ENCODE data around the gene WDR72. TPM values are rescaled to one million over a fixed set of nuclear protein-coding genes. Genes with fewer than 3 reads are reported as not detected.
A peak's percentile ranks its signal among the peaks of the same experiment; 100 is the strongest.
"Not testable (repeated sequence)": the region's sequence is repeated elsewhere in the genome, so short reads cannot be mapped to it uniquely, and the experiment has no call there.

Gene WDR72
- total RNA-seq = under 0.01 TPM

- H3K27me3 ChIP-seq (ENCODE audit: control insufficient read depth in 3 of 3, insufficient read depth in 3 of 3, low read length in 3 of 3) = peaks cover 6 to 10% (median 8%) of the 10 kb centered on the region in 3 donors
- H3K9ac ChIP-seq (ENCODE audit: low read depth in 1 of 3, low read length in 3 of 3) = no peak within 1 kb of the TSS
- no peaks in the 10 kb centered on the region for H3K36me3 ChIP-seq (ENCODE audit: control insufficient read depth in 3 of 3, insufficient read depth in 3 of 3, low read length in 3 of 3)
- H3K4me3 ChIP-seq (ENCODE audit: low read length in 3 of 3) = peak within 1 kb of the TSS in 1 of 3 donors; percentile 40
- H3K9me3 ChIP-seq (ENCODE audit: control insufficient read depth in 3 of 3, low read length in 3 of 3) = no peaks in the 10 kb centered on the region
- H3K27ac ChIP-seq (ENCODE audit: low read depth, low read length) = no peak within 1 kb of the TSS
- no peaks in the 10 kb centered on the region for H3K4me1 ChIP-seq (ENCODE audit: control insufficient read depth in 3 of 3, insufficient read depth in 3 of 3, low read length in 3 of 3)
These were observed at the start of gene WDR72 for GRCh38 chr15:53759411-53759931. WDR72 (minus strand) TSS chr15:53759663; CDS start chr15:53733149, 26,514 bp downstream.

GRCh38 chr15:53808058-53808706 is 48.7 kb upstream of the WDR72 start:
- Histone ChIP-seq H3K27ac (ENCODE audit: low read depth, low read length) (no peak overlapping the region), H3K27me3 (ENCODE audit: control insufficient read depth in 3 of 3, insufficient read depth in 3 of 3, low read length in 3 of 3) (no peaks in the 10 kb centered on the region), H3K36me3 (ENCODE audit: control insufficient read depth in 3 of 3, insufficient read depth in 3 of 3, low read length in 3 of 3) (no peaks in the 10 kb centered on the region), H3K4me3 (ENCODE audit: low read length in 3 of 3) (no peak overlapping the region), H3K9me3 (ENCODE audit: control insufficient read depth in 3 of 3, low read length in 3 of 3) (no peaks in the 10 kb centered on the region), H3K4me1 (ENCODE audit: control insufficient read depth in 3 of 3, insufficient read depth in 3 of 3, low read length in 3 of 3) (no peaks in the 10 kb centered on the region), H3K9ac (ENCODE audit: low read depth in 1 of 3, low read length in 3 of 3) (no peak overlapping the region)

- no peak overlapping the region for H3K27ac ChIP-seq (ENCODE audit: low read depth, low read length)
- no peaks in the 10 kb centered on the region for H3K4me1 ChIP-seq (ENCODE audit: control insufficient read depth in 3 of 3, insufficient read depth in 3 of 3, low read length in 3 of 3)
- no peaks in the 10 kb centered on the region for H3K36me3 ChIP-seq (ENCODE audit: control insufficient read depth in 3 of 3, insufficient read depth in 3 of 3, low read length in 3 of 3)
- no peaks in the 10 kb centered on the region for H3K9me3 ChIP-seq (ENCODE audit: control insufficient read depth in 3 of 3, low read length in 3 of 3)
- H3K27me3 ChIP-seq (ENCODE audit: control insufficient read depth in 3 of 3, insufficient read depth in 3 of 3, low read length in 3 of 3) = no peaks in the 10 kb centered on the region
- no peak overlapping the region for H3K9ac ChIP-seq (ENCODE audit: low read depth in 1 of 3, low read length in 3 of 3)
- no peak overlapping the region for H3K4me3 ChIP-seq (ENCODE audit: low read length in 3 of 3)
These were observed 48.0 kb upstream of the WDR72 start for GRCh38 chr15:53807501-53807900.

- Histone ChIP-seq H3K9me3 (ENCODE audit: control insufficient read depth in 3 of 3, low read length in 3 of 3) (no peaks in the 10 kb centered on the region), H3K4me3 (ENCODE audit: low read length in 3 of 3) (no peak overlapping the region), H3K27ac (ENCODE audit: low read depth, low read length) (no peak overlapping the region), H3K9ac (ENCODE audit: low read depth in 1 of 3, low read length in 3 of 3) (no peak overlapping the region), H3K27me3 (ENCODE audit: control insufficient read depth in 3 of 3, insufficient read depth in 3 of 3, low read length in 3 of 3) (no peaks in the 10 kb centered on the region), H3K4me1 (ENCODE audit: control insufficient read depth in 3 of 3, insufficient read depth in 3 of 3, low read length in 3 of 3) (no peaks in the 10 kb centered on the region), H3K36me3 (ENCODE audit: control insufficient read depth in 3 of 3, insufficient read depth in 3 of 3, low read length in 3 of 3) (no peaks in the 10 kb centered on the region)
These were observed 43.2 kb upstream of the WDR72 start for GRCh38 chr15:53802672-53803071.

- H3K9ac ChIP-seq (ENCODE audit: low read depth in 1 of 3, low read length in 3 of 3) = no peak overlapping the region
- H3K27ac ChIP-seq (ENCODE audit: low read depth, low read length) = no peak overlapping the region
- H3K9me3 ChIP-seq (ENCODE audit: control insufficient read depth in 3 of 3, low read length in 3 of 3) = no peaks in the 10 kb centered on the region
- H3K27me3 ChIP-seq (ENCODE audit: control insufficient read depth in 3 of 3, insufficient read depth in 3 of 3, low read length in 3 of 3) = peaks cover 0 to 2% (median 0%) of the 10 kb centered on the region in 3 donors
- H3K4me1 ChIP-seq (ENCODE audit: control insufficient read depth in 3 of 3, insufficient read depth in 3 of 3, low read length in 3 of 3) = no peaks in the 10 kb centered on the region
- no peak overlapping the region for H3K4me3 ChIP-seq (ENCODE audit: low read length in 3 of 3)
- H3K36me3 ChIP-seq (ENCODE audit: control insufficient read depth in 3 of 3, insufficient read depth in 3 of 3, low read length in 3 of 3) = no peaks in the 10 kb centered on the region
These were observed 32.1 kb upstream of the WDR72 start for GRCh38 chr15:53791581-53791980.

- no peaks in the 10 kb centered on the region for H3K9me3 ChIP-seq (ENCODE audit: control insufficient read depth in 3 of 3, low read length in 3 of 3)
- no peaks in the 10 kb centered on the region for H3K4me1 ChIP-seq (ENCODE audit: control insufficient read depth in 3 of 3, insufficient read depth in 3 of 3, low read length in 3 of 3)
- H3K27me3 ChIP-seq (ENCODE audit: control insufficient read depth in 3 of 3, insufficient read depth in 3 of 3, low read length in 3 of 3) = peaks cover 0 to 2% (median 0%) of the 10 kb centered on the region in 3 donors
- no peak overlapping the region for H3K4me3 ChIP-seq (ENCODE audit: low read length in 3 of 3)
- no peak overlapping the region for H3K9ac ChIP-seq (ENCODE audit: low read depth in 1 of 3, low read length in 3 of 3)
- H3K36me3 ChIP-seq (ENCODE audit: control insufficient read depth in 3 of 3, insufficient read depth in 3 of 3, low read length in 3 of 3) = no peaks in the 10 kb centered on the region
- H3K27ac ChIP-seq (ENCODE audit: low read depth, low read length) = no peak overlapping the region
These were observed 30.4 kb upstream of the WDR72 start for GRCh38 chr15:53789654-53790375.

GRCh38 chr15:53786401-53786800 is 26.9 kb upstream of the WDR72 start:
- Histone ChIP-seq H3K4me1 (ENCODE audit: control insufficient read depth in 3 of 3, insufficient read depth in 3 of 3, low read length in 3 of 3) (no peaks in the 10 kb centered on the region), H3K27me3 (ENCODE audit: control insufficient read depth in 3 of 3, insufficient read depth in 3 of 3, low read length in 3 of 3) (no peaks in the 10 kb centered on the region), H3K36me3 (ENCODE audit: control insufficient read depth in 3 of 3, insufficient read depth in 3 of 3, low read length in 3 of 3) (no peaks in the 10 kb centered on the region), H3K9ac (ENCODE audit: low read depth in 1 of 3, low read length in 3 of 3) (no peak overlapping the region), H3K4me3 (ENCODE audit: low read length in 3 of 3) (no peak overlapping the region), H3K9me3 (ENCODE audit: control insufficient read depth in 3 of 3, low read length in 3 of 3) (no peaks in the 10 kb centered on the region), H3K27ac (ENCODE audit: low read depth, low read length) (no peak overlapping the region)

- H3K9ac ChIP-seq (ENCODE audit: low read depth in 1 of 3, low read length in 3 of 3); H3K27me3 ChIP-seq (ENCODE audit: control insufficient read depth in 3 of 3, insufficient read depth in 3 of 3, low read length in 3 of 3); H3K27ac ChIP-seq (ENCODE audit: low read depth, low read length); H3K9me3 ChIP-seq (ENCODE audit: control insufficient read depth in 3 of 3, low read length in 3 of 3); H3K36me3 ChIP-seq (ENCODE audit: control insufficient read depth in 3 of 3, insufficient read depth in 3 of 3, low read length in 3 of 3); H3K4me1 ChIP-seq (ENCODE audit: control insufficient read depth in 3 of 3, insufficient read depth in 3 of 3, low read length in 3 of 3); H3K4me3 ChIP-seq (ENCODE audit: low read length in 3 of 3): not testable (repeated sequence)
These were observed 25.8 kb upstream of the WDR72 start for GRCh38 chr15:53785241-53785640.

GRCh38 chr15:53762916-53763315 is 3.5 kb upstream of the WDR72 start:
- no peak overlapping the region for H3K9ac ChIP-seq (ENCODE audit: low read depth in 1 of 3, low read length in 3 of 3)
- H3K27me3 ChIP-seq (ENCODE audit: control insufficient read depth in 3 of 3, insufficient read depth in 3 of 3, low read length in 3 of 3) = peaks cover 6 to 10% (median 8%) of the 10 kb centered on the region in 3 donors
- H3K36me3 ChIP-seq (ENCODE audit: control insufficient read depth in 3 of 3, insufficient read depth in 3 of 3, low read length in 3 of 3) = no peaks in the 10 kb centered on the region
- no peak overlapping the region for H3K27ac ChIP-seq (ENCODE audit: low read depth, low read length)
- H3K4me1 ChIP-seq (ENCODE audit: control insufficient read depth in 3 of 3, insufficient read depth in 3 of 3, low read length in 3 of 3) = no peaks in the 10 kb centered on the region
- no peak overlapping the region for H3K4me3 ChIP-seq (ENCODE audit: low read length in 3 of 3)
- no peaks in the 10 kb centered on the region for H3K9me3 ChIP-seq (ENCODE audit: control insufficient read depth in 3 of 3, low read length in 3 of 3)

- peaks cover 6 to 10% (median 8%) of the 10 kb centered on the region in 3 donors for H3K27me3 ChIP-seq (ENCODE audit: control insufficient read depth in 3 of 3, insufficient read depth in 3 of 3, low read length in 3 of 3)
- H3K36me3 ChIP-seq (ENCODE audit: control insufficient read depth in 3 of 3, insufficient read depth in 3 of 3, low read length in 3 of 3) = no peaks in the 10 kb centered on the region
- H3K9ac ChIP-seq (ENCODE audit: low read depth in 1 of 3, low read length in 3 of 3) = no peak overlapping the region
- no peak overlapping the region for H3K4me3 ChIP-seq (ENCODE audit: low read length in 3 of 3)
- no peaks in the 10 kb centered on the region for H3K4me1 ChIP-seq (ENCODE audit: control insufficient read depth in 3 of 3, insufficient read depth in 3 of 3, low read length in 3 of 3)
- no peaks in the 10 kb centered on the region for H3K9me3 ChIP-seq (ENCODE audit: control insufficient read depth in 3 of 3, low read length in 3 of 3)
- H3K27ac ChIP-seq (ENCODE audit: low read depth, low read length) = no peak overlapping the region
These were observed 1.1 kb downstream of the WDR72 start for GRCh38 chr15:53758412-53758811.

Data from skeletal muscle tissue (tissue), 4 donors.